Measurements from ENCODE around the gene PMP22.
"Not testable (repeated sequence)": the region's sequence is repeated elsewhere in the genome, so short reads cannot be mapped to it uniquely, and the experiment has no call there.

Gene PMP22

GRCh38 chr17:15233022-15233805, 31.9 kb downstream of the PMP22 start:
- DNase-seq (ENCODE audit: extremely low read depth, insufficient read length) = no peak
- Histone ChIP-seq H3K4me3 (replicated peaks; ENCODE audit: low read depth, low read length) (no peak overlapping the region), H3K36me3 (ENCODE audit: control insufficient read depth, insufficient read depth, low read length) (no peaks in the 10 kb centered on the region), H3K27me3 (replicated peaks; ENCODE audit: control insufficient read depth, insufficient read depth, low read length) (no peaks in the 10 kb centered on the region)
- TF ChIP-seq CTCF (IDR thresholded peaks at IDR 0.05; ENCODE audit: insufficient read depth, low read length, poor library complexity, severe bottlenecking) = no peak

- no peak for TF ChIP-seq CTCF (IDR thresholded peaks at IDR 0.05; ENCODE audit: insufficient read depth, low read length, poor library complexity, severe bottlenecking)
- no peaks in the 10 kb centered on the region for H3K36me3 ChIP-seq (ENCODE audit: control insufficient read depth, insufficient read depth, low read length)
These were observed 32.6 kb downstream of the PMP22 start for GRCh38 chr17:15232517-15232915.

DNA sequence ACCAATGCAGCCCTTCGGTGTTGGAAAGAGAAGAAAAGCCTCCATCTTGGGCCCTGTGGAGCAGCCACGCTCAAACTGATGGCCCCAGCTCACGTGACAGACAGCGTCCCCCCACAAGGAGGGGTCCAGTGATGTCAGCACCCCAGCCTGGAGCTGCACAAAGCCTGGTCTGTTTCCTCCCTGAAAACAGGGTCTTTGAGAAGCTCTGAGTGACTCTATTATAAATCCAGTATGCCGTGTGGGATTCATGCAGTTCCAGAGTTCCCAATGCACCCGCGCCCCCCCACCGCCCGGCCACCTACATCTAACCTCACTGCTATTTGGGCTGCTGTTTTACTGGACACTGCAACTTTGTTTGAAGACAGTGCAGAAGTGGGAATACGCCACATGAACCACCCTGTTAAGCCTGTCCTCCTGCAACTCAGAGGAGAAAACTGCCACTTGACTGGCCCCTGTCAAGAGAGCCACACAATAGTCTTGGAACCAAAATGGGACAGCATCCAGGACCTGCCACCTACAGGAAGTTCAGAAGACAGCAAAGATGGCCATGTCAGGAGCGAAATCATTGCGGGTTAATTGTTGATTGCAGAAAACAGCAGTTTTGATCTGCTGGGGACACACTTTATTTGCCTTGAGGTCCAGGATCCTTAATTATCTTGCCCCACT, 33.1 kb downstream of the PMP22 start:
- DNase-seq (ENCODE audit: extremely low read depth, insufficient read length) = no peak
- Histone ChIP-seq H3K36me3 (ENCODE audit: control insufficient read depth, insufficient read depth, low read length) (no peaks in the 10 kb centered on the region), H3K27me3 (replicated peaks; ENCODE audit: control insufficient read depth, insufficient read depth, low read length) (no peaks in the 10 kb centered on the region), H3K4me3 (replicated peaks; ENCODE audit: low read depth, low read length) (no peak overlapping the region)
- TF ChIP-seq CTCF (IDR thresholded peaks at IDR 0.05; ENCODE audit: insufficient read depth, low read length, poor library complexity, severe bottlenecking) = no peak

More at GRCh38 chr17:15232517-15232915, 32.6 kb downstream of the PMP22 start:
- Histone ChIP-seq H3K4me3 (replicated peaks; ENCODE audit: low read depth, low read length) (no peak overlapping the region), H3K27me3 (replicated peaks; ENCODE audit: control insufficient read depth, insufficient read depth, low read length) (no peaks in the 10 kb centered on the region)
- DNase-seq (ENCODE audit: extremely low read depth, insufficient read length) = no peak

DNA sequence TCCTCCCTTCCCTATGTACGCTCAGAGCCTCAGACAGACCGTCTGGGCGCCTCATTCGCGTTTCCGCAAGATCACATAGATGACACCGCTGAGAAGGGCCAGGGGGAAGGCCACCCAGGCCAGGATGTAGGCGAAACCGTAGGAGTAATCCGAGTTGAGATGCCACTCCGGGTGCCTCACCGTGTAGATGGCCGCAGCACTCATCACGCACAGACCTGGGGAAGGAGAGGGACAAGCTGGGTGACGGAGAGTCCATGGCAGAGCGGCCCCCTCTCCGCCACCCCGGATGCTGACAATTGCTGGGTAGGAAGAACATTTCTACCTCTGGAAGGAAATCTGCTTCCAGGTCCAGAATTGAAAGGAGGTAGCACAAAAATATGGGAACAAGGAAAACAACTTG, 34.3 kb downstream of the PMP22 start:
- no peak for TF ChIP-seq CTCF (IDR thresholded peaks at IDR 0.05; ENCODE audit: insufficient read depth, low read length, poor library complexity, severe bottlenecking)
- Histone ChIP-seq H3K4me3 (replicated peaks; ENCODE audit: low read depth, low read length) (no peak overlapping the region), H3K36me3 (ENCODE audit: control insufficient read depth, insufficient read depth, low read length) (no peaks in the 10 kb centered on the region), H3K27me3 (replicated peaks; ENCODE audit: control insufficient read depth, insufficient read depth, low read length) (no peaks in the 10 kb centered on the region)
- no peak for DNase-seq (ENCODE audit: extremely low read depth, insufficient read length)

- DNase-seq (ENCODE audit: extremely low read depth, insufficient read length); H3K4me3 ChIP-seq (replicated peaks; ENCODE audit: low read depth, low read length); H3K36me3 ChIP-seq (ENCODE audit: control insufficient read depth, insufficient read depth, low read length); H3K27me3 ChIP-seq (replicated peaks; ENCODE audit: control insufficient read depth, insufficient read depth, low read length): not testable (repeated sequence)
These were observed 43.3 kb downstream of the PMP22 start for GRCh38 chr17:15221827-15222226.

- no peaks in the 10 kb centered on the region for H3K36me3 ChIP-seq (ENCODE audit: control insufficient read depth, insufficient read depth, low read length)
- no peaks in the 10 kb centered on the region for H3K27me3 ChIP-seq (replicated peaks; ENCODE audit: control insufficient read depth, insufficient read depth, low read length)
- no peak for DNase-seq (ENCODE audit: extremely low read depth, insufficient read length)
- no peak for TF ChIP-seq CTCF (IDR thresholded peaks at IDR 0.05; ENCODE audit: insufficient read depth, low read length, poor library complexity, severe bottlenecking)
- H3K4me3 ChIP-seq (replicated peaks; ENCODE audit: low read depth, low read length) = no peak overlapping the region
These were observed 44.3 kb downstream of the PMP22 start for GRCh38 chr17:15220785-15221184.

Data from GM06990 (cell line).